T-helper 1 cell treated with Interleukin-12 subunit alpha and Interleukin-12 subunit beta and Interleukin-4 antibody, amounts not matched to agents 30 μg/mL and 1 μg/mL, for 36 hours (primary cell): ENCODE measurements around the gene TEX14.
"Not testable (repeated sequence)": the region's sequence is repeated elsewhere in the genome, so short reads cannot be mapped to it uniquely, and the experiment has no call there.

Experiments
- H3K27ac Mint-ChIP-seq: one replicate; pipeline ENCODE4 v1.8.0; 2021; ENCODE audit warnings: mild to moderate bottlenecking, mixed read lengths
- H3K27me3 Mint-ChIP-seq: one replicate; pipeline ENCODE4 v1.8.0; 2021; ENCODE audit warnings: low read depth, mixed read lengths
- H3K36me3 Mint-ChIP-seq: one replicate; pipeline ENCODE4 v1.8.0; 2021; ENCODE audit warnings: low read depth, mixed read lengths
- H3K4me1 Mint-ChIP-seq: one replicate; pipeline ENCODE4 v1.8.0; 2021; ENCODE audit warnings: low read depth, mixed read lengths
- H3K4me3 Mint-ChIP-seq: one replicate; pipeline ENCODE4 v1.8.0; 2021; ENCODE audit warnings: mild to moderate bottlenecking, moderate library complexity, mixed read lengths
- H3K9me3 Mint-ChIP-seq: one replicate; pipeline ENCODE4 v1.8.0; 2021; ENCODE audit warnings: mixed read lengths

TEX14 gene

DNA sequence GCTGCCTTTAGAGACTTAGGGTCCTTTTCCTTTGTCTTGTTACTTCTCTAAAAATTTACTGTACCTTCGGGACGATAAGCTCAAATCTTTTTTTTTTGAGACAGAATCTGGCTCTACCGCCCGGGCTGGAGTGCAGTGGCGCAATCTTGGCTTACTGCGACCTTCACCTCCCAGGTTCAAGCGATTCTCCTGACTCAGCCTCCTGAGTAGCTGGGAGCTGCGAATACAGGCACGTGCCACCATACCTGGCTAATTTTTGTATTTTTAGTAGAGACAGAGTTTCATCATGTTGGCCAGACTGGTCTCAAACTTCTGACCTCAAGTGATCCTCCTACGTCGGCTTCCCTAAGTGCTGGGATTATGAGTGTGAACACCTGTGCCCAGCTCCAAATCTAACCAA, 7.9 kb upstream of the TEX14 start:
- Mint-ChIP-seq H3K27ac (no peak overlapping the region), H3K27me3 (no peaks in the 10 kb centered on the region), H3K9me3 (no peaks in the 10 kb centered on the region), H3K36me3 (peaks cover 23% of the 10 kb centered on the region), H3K4me1 (peaks cover 26% of the 10 kb centered on the region), H3K4me3 (no peak overlapping the region)

DNA sequence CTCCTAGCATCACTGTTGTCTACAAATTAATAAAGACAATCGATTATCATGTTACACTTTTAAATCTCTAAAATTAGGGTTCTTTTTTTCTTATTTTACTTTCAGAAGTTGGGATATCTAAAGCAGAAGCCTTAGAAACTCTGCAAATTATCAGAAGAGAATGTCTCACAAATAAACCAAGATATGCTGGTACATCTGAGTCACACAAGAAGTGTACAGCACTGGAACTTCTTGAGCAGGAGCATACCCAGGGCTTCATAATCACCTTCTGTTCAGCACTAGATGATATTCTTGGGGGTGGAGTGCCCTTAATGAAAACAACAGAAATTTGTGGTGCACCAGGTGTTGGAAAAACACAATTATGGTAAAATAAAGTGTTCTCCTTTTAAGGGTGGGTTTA, 3.0 kb upstream of the TEX14 start:
- H3K36me3 Mint-ChIP-seq, result peaks cover 17% of the 10 kb centered on the region
- no peak overlapping the region for H3K27ac Mint-ChIP-seq
- H3K4me1 Mint-ChIP-seq, result peaks cover 30% of the 10 kb centered on the region
- H3K9me3 Mint-ChIP-seq, result no peaks in the 10 kb centered on the region
- H3K27me3 Mint-ChIP-seq, result no peaks in the 10 kb centered on the region
- peak overlapping the region; percentile 42 for H3K4me3 Mint-ChIP-seq

DNA sequence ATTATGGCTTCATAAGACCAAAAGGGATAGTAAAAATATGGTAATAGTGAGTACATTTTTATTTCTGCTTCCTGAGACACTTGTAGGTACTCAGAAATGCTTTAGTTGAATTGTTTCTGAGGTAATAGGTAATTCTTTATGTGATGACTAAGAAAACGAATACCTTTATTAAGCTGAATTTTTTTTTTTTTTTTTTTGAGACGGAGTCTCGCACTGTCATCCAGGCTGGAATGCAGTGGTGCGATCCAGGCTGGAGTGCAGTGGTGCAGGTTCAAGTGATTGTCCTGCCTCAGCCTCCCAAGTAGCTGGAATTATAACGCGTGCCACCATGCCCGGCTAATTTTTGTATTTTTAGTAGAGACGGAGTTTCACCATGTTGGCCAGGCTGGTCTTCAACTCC, 2.5 kb upstream of the TEX14 start:
- no peaks in the 10 kb centered on the region for H3K27me3 Mint-ChIP-seq
- no peaks in the 10 kb centered on the region for H3K9me3 Mint-ChIP-seq
- peaks cover 12% of the 10 kb centered on the region for H3K36me3 Mint-ChIP-seq
- H3K4me3 Mint-ChIP-seq, result no peak overlapping the region
- peaks cover 28% of the 10 kb centered on the region for H3K4me1 Mint-ChIP-seq
- no peak overlapping the region for H3K27ac Mint-ChIP-seq

DNA sequence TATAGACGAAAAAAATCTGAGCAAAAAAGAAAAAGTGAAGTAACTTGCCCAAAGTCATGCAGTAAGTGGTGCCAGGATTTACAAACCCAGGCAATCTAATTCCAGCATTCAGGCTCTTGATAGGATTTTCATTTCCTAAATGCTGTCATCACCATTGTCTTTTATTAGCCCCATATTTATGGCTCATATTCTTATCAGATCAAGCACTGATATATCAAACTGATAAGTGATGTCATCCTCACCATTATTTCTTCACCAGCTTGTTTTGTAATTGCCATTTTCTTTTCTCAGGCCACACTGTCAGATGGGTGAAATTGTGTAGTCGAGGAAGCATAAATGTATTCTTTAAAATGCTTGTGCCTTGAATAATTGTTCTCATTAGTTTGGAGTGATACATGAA, 1.9 kb upstream of the TEX14 start:
- Mint-ChIP-seq H3K9me3 (no peaks in the 10 kb centered on the region), H3K27me3 (no peaks in the 10 kb centered on the region), H3K27ac (peak overlapping the region; percentile 89), H3K36me3 (peaks cover 10% of the 10 kb centered on the region), H3K4me3 (peak overlapping the region; percentile 89), H3K4me1 (peaks cover 28% of the 10 kb centered on the region)

DNA sequence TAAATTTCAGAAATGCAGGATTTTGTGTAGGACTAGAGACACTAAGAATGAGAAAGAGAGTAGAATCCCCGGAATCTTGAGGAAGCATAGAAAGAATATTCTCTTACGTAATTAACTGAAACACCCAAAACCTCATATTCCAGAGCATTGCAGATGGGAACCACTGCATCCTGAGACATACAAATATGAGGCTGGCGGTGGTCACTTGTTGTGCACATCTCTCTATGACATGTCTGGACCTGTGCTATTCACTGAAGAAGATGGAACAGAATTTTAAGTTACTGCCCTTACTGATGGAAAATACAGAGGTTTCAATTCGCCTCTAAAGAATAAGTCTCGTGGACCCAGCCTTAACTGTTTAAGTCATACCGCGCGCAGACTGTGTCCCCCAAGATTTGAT, 1.4 kb upstream of the TEX14 start:
- Mint-ChIP-seq H3K4me3 (peak overlapping the region; percentile 89), H3K27ac (peak overlapping the region; percentile 89), H3K27me3 (no peaks in the 10 kb centered on the region), H3K36me3 (peaks cover 10% of the 10 kb centered on the region), H3K4me1 (peaks cover 28% of the 10 kb centered on the region), H3K9me3 (no peaks in the 10 kb centered on the region)

DNA sequence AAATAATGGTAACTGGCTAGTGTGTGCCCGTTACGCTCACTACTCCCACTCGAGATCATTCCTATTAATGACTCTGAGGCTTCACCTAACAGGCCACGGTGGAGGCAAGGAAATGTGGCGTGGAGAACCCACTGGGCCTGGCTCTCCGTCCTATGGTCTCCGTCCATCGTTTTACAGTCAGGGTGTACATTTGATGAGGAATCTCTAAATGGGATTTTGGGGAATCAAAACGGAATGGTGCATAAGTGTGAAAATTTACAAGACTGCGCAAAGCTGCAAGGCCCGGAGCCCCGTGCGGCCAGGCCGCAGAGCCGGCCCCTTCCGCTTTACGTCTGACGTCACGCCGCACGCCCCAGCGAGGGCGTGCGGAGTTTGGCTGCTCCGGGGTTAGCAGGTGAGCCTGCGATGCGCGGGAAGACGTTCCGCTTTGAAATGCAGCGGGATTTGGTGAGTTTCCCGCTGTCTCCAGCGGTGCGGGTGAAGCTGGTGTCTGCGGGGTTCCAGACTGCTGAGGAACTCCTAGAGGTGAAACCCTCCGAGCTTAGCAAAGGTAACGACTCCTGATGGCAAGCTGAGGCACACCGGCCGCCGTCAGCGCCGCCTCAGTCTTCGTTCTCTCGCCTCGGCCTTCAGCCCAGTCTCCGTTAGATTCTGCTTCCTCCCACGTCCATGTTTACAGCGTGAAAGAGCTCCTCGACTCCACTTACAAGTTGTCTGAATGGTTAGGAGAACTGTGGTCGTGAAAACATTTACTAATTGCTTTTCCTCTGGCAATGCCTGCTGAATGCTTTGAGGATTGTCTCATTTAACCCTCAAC, 602 bp upstream of the TEX14 start, which contains the start of gene RAD51C:
Gene RAD51C (plus strand): TSS at position 364 of the 817 bp plus-strand sequence. CDS start 42 bp downstream, at position 406.
- Mint-ChIP-seq H3K4me1 (peaks cover 28% of the 10 kb centered on the region), H3K27ac (peak within 1 kb of the TSS; percentile 89), H3K27me3 (peaks cover 3% of the 10 kb centered on the region), H3K4me3 (peak within 1 kb of the TSS; percentile 89), H3K36me3 (peaks cover 10% of the 10 kb centered on the region), H3K9me3 (no peaks in the 10 kb centered on the region)

DNA sequence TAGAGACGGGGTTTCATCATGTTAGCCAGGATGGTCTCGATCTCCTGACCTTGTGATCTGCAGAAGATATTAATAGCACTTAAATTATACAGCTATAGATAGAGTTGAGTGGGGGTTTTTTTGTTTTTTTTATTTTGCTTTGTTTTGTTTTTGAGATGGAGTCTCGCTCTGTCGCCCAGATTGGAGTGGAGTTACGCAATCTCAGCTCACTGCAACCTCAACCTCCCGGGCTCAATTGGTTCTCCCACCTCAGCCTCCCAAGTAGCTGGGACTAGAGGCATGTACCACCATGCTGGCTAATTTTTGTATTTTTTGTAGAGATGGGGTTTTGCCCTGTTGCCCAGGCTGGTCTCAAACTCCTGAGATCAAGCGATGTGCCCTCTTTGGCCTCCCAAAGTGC, 1.8 kb downstream of the TEX14 start:
- H3K27ac Mint-ChIP-seq, H3K27me3 Mint-ChIP-seq: not testable (repeated sequence)

DNA sequence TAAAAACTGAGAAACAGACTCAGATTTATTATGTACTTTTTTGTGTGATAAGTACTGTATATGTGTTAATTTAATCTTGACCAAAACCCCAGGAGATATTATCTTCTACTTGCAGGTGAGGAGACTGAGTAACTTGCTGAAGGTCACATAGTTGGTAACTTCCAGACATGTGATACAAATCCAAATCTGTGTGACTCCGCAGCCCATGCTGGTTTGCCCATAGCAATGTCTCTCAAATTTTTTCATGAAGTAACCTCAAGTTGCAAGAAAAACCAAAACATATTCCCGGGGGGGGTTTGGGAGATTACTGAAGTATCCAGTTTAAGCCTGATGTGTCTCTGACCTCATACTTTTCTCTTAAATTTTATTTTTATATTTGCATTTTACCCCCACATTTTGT, 3.3 kb downstream of the TEX14 start:
- Mint-ChIP-seq H3K36me3 (no peaks in the 10 kb centered on the region), H3K4me3 (no peak overlapping the region), H3K27ac (no peak overlapping the region), H3K4me1 (peaks cover 14% of the 10 kb centered on the region), H3K9me3 (no peaks in the 10 kb centered on the region), H3K27me3 (peaks cover 7% of the 10 kb centered on the region)

More for the DNA sequence above, 1.8 kb downstream of the TEX14 start:
- H3K4me3 Mint-ChIP-seq, H3K9me3 Mint-ChIP-seq, H3K36me3 Mint-ChIP-seq: not testable (repeated sequence)
- peaks cover 22% of the 10 kb centered on the region for H3K4me1 Mint-ChIP-seq

DNA sequence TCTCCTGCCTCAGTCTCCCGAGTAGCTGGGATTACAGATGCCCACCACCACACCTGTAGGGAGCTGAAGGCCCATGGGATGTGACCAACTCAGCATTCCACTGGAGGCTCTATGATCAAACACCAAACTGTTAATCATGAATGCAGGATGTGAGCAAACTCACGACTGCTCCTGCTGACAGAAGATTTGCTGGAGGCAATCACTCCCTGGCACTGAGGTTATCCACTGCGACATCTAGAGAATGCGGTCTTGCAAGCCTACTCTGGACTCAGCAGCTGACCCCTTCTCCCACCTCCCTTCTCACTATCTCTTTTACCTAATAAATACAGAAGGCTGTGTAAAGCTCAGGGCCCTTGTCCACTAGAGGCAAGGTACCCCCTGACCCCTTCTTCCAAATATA, 4.9 kb downstream of the TEX14 start:
- Mint-ChIP-seq H3K9me3 (no peaks in the 10 kb centered on the region), H3K4me3 (no peak overlapping the region), H3K27ac (no peak overlapping the region), H3K27me3 (peaks cover 7% of the 10 kb centered on the region), H3K4me1 (no peaks in the 10 kb centered on the region), H3K36me3 (no peaks in the 10 kb centered on the region)

DNA sequence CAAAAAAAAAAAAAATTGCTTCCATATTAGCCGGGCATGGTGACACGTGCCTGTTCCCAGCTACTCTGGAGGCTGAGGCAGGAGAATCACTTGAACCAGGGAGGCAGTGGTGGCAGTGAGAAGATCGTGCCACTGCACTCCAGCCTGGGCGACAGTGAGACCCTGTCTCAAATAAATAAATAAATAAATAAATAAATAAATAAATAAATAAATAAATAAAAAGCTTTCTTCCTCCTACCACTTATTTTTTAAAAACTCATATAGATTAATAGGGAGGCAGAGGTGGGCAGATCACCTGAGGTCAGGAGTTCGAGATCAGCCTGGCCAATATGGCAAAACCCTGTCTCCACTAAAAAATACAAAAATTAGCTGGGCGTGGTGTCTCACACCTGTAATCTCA, 7.4 kb downstream of the TEX14 start:
- not testable (repeated sequence) for H3K27ac Mint-ChIP-seq, H3K4me3 Mint-ChIP-seq, H3K4me1 Mint-ChIP-seq, H3K9me3 Mint-ChIP-seq, H3K36me3 Mint-ChIP-seq, H3K27me3 Mint-ChIP-seq

DNA sequence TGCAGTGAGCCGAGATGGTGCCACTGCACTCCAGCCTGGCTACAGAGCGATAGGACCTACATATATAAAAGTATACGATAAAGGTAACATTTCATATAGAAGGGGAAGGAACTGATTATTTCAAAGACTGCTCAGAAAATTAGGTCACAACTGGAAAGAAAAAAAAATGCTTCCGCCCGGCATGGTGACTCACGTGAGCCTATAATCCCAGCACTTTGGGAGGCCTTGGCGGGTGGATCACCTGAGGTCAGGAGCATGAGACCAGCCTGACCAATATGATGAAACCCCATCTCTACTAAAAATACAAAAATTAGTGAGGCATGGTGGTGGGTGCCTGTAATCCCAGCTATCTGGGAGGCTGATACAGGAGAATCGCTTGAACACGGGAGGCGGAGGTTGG, 7.8 kb downstream of the TEX14 start:
- H3K36me3 Mint-ChIP-seq, result no peaks in the 10 kb centered on the region
- H3K9me3 Mint-ChIP-seq, result no peaks in the 10 kb centered on the region
- H3K27ac Mint-ChIP-seq, result no peak overlapping the region

DNA sequence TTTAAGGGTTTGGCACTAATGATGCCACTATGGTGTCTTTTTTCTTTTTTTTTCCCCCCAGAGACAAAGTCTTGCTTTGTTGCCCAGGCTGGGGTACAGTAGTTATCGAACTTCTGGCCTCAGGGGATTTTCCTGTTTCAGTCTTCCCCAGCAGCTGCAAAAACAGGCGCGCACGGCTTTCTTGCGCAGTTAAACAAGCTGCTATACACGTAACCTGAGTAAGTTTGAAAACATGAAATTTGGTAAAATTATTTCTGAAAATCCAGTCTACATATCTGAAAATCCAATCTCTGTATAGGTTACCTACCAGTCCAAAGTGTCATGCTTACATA, 11.8 kb downstream of the TEX14 start:
- Mint-ChIP-seq H3K4me3 (no peak overlapping the region), H3K36me3 (no peaks in the 10 kb centered on the region), H3K9me3 (no peaks in the 10 kb centered on the region), H3K27me3 (peaks cover 4% of the 10 kb centered on the region), H3K27ac (no peak overlapping the region), H3K4me1 (no peaks in the 10 kb centered on the region)

More for the DNA sequence above, 7.8 kb downstream of the TEX14 start:
- H3K4me3 Mint-ChIP-seq, result no peak overlapping the region
- no peaks in the 10 kb centered on the region for H3K4me1 Mint-ChIP-seq
- H3K27me3 Mint-ChIP-seq, result peaks cover 7% of the 10 kb centered on the region

DNA sequence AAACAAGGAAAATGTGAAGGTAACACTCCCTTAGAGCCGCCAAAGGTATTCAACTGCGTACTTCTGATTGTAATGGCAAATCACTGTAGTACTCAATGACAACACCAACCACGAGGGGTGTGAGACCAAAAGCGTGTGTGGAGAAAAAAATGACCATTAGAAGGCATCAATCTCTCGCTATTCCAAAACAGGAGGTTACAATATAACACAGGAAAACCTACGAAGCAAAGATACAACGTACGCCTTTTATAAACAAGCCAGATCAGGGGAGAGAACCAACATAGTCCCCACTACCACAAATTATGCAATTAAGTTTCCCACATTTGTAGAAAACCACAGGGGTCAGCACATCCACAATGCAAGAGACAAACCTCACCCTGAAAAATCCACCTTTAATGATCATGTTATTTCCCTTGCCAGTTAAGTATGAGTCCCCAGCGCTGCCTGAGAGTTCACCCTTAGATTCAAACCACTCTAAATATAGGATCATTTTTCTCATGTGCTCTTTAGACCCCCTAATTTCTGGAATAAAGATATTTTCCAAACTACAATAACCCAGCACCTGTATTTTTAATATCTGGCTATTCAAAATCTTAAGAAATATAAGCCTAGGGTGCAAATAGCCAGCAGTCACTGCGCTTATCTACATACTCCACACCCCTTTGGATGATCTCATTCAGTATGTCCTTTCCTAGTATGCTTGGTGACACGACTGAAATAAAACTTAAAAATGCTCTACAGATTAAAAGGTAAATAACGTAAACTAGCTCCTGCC, 12.4 kb downstream of the TEX14 start:
- Mint-ChIP-seq H3K27ac (no peak overlapping the region), H3K9me3 (no peaks in the 10 kb centered on the region), H3K4me3 (no peak overlapping the region), H3K4me1 (no peaks in the 10 kb centered on the region), H3K27me3 (peaks cover 4% of the 10 kb centered on the region), H3K36me3 (no peaks in the 10 kb centered on the region)

DNA sequence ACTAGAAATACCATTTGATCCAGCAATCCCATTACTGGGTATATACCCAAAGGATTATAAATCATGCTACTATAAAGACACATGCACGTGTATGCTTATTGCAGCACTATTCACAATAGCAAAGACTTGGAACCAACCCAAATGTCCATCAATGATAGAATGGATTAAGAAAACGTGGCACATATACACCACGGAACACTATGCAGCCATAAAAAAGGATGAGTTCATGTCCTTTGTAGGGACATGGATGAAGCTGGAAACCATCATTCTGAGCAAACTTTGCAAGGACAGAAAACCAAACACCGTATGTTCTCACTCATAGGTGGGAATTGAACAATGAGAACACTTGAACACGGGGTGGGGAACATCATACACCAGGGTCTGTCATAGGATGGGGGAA, 13.6 kb downstream of the TEX14 start:
- H3K4me3 Mint-ChIP-seq, H3K4me1 Mint-ChIP-seq, H3K9me3 Mint-ChIP-seq, H3K36me3 Mint-ChIP-seq, H3K27me3 Mint-ChIP-seq, H3K27ac Mint-ChIP-seq: not testable (repeated sequence)

DNA sequence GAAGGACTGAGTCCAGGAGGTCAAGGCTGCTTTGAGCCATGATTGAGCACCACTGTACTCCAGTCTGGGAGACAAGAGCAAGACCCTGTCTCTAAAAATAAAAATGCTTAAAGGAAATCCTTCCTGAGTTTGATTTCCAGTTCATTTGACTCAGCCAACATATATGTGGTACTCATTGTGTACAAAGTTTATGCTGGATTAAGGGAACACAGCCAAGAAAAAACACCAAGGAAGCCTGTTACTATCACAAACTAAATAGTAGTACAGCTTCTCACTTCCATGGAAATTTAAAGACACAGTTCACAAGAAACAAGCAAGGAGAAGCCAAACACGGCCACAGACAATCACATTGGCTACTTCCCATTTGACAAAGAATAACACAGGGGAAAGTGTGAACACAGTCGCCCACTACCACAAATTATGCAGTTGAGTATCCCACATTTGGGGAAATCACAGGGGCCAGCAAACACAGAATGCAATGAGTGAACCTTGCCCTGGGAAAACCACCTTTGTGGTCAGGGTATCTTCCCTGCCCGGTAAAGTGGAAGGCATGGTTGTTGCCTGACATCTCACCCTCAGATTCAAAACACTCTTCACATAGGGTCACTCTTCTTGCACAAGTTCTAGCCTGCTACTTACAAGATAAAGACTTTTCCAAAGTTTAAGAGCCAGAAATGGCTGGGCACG, 14.5 kb downstream of the TEX14 start:
- no peaks in the 10 kb centered on the region for H3K4me1 Mint-ChIP-seq
- H3K4me3 Mint-ChIP-seq, result no peak overlapping the region
- no peaks in the 10 kb centered on the region for H3K36me3 Mint-ChIP-seq
- no peak overlapping the region for H3K27ac Mint-ChIP-seq
- peaks cover 4% of the 10 kb centered on the region for H3K27me3 Mint-ChIP-seq
- H3K9me3 Mint-ChIP-seq, result no peaks in the 10 kb centered on the region
